ENCODE results near the gene STARD5. TPM values are rescaled to one million over a fixed set of nuclear protein-coding genes. Genes with fewer than 3 reads are reported as not detected.
A peak's percentile ranks its signal among the peaks of the same experiment; 100 is the strongest.

STARD5 gene
- total and polyA plus RNA-seq, 9 of the 15 experiments (the other 6 are each of a cell fraction or from before 2014, with no cell fraction given) = 1.7 to 5.7 (median 2.2) TPM

DNA sequence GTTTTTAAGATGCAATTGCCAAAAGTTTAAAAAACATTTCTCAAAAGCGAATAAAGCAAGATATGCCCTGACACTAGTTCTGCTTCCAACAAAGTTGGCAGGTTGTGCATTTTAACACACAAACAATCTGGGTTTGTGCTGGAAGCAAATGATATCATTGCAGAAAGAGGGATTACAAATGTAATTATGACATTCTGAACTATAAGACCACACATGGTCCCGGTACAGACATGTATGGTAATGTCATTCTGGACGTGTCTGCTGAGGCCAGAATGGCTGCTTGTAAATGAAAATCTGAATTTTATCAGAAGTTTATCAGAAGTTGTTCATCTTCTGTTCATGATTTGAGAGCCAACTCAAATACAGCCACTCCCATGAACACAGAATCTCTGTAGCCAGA, 39.3 kb upstream of the STARD5 start (continued):
- TF ChIP-seq, protein P1, sequence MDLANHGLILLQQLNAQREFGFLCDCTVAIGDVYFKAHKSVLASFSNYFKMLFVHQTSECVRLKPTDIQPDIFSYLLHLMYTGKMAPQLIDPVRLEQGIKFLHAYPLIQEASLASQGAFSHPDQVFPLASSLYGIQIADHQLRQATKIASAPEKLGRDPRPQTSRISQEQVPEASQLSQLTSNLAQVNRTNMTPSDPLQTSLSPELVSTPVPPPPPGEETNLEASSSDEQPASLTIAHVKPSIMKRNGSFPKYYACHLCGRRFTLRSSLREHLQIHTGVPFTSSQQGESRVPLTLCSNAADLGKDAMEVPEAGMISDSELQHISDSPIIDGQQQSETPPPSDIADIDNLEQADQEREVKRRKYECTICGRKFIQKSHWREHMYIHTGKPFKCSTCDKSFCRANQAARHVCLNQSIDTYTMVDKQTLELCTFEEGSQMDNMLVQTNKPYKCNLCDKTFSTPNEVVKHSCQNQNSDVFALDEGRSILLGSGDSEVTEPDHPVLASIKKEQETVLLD (IDR thresholded peaks at IDR 0.05) = no peak
- TF ChIP-seq, protein P2, sequence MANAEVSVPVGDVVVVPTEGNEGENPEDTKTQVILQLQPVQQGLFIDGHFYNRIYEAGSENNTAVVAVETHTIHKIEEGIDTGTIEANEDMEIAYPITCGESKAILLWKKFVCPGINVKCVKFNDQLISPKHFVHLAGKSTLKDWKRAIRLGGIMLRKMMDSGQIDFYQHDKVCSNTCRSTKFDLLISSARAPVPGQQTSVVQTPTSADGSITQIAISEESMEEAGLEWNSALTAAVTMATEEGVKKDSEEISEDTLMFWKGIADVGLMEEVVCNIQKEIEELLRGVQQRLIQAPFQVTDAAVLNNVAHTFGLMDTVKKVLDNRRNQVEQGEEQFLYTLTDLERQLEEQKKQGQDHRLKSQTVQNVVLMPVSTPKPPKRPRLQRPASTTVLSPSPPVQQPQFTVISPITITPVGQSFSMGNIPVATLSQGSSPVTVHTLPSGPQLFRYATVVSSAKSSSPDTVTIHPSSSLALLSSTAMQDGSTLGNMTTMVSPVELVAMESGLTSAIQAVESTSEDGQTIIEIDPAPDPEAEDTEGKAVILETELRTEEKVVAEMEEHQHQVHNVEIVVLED (CRISPR knock-in tag; IDR thresholded peaks at IDR 0.05) = no peak
- TF ChIP-seq, protein P3, sequence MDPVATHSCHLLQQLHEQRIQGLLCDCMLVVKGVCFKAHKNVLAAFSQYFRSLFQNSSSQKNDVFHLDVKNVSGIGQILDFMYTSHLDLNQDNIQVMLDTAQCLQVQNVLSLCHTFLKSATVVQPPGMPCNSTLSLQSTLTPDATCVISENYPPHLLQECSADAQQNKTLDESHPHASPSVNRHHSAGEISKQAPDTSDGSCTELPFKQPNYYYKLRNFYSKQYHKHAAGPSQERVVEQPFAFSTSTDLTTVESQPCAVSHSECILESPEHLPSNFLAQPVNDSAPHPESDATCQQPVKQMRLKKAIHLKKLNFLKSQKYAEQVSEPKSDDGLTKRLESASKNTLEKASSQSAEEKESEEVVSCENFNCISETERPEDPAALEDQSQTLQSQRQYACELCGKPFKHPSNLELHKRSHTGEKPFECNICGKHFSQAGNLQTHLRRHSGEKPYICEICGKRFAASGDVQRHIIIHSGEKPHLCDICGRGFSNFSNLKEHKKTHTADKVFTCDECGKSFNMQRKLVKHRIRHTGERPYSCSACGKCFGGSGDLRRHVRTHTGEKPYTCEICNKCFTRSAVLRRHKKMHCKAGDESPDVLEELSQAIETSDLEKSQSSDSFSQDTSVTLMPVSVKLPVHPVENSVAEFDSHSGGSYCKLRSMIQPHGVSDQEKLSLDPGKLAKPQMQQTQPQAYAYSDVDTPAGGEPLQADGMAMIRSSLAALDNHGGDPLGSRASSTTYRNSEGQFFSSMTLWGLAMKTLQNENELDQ (CRISPR knock-in tag; IDR thresholded peaks at IDR 0.05; ENCODE audit: borderline replicate concordance) = no peak

DNA sequence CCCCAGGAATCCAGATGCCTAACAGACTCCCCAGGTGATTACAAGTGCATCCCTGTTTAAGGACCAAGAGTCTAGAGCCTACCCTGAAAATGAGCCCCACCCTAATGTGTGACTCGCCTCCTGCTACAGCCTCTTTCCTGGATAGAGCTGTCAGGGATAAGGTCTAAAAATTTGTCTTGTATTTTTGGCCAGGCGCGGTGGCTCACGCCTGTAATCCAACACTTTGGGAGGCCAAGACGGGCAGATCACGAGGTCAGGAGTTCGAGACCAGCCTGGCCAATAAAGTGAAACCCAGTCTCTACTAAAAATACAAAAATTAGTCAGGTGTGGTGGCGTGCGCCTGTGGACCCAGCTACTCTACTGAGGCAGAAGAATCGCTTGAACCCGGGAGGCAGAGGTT, 38.8 kb upstream of the STARD5 start:
- BruUV-seq (replicated peaks) = no TSS peak
- FAIRE-seq = no peak
- Histone ChIP-seq H2AFZ (ENCODE audit: low read depth, low read length) (no peak overlapping the region), H3K9me1 (ENCODE audit: control insufficient read depth, insufficient read depth, low read length) (no peaks in the 10 kb centered on the region), H3K4me3 (no peak overlapping the region), H3K27ac (ENCODE audit: extremely low read depth, low read depth, low read length) (no peak overlapping the region), H3K4me1 (replicated peaks in 1 of 2; ENCODE audit: control insufficient read depth in 2 of 2, insufficient read depth in 2 of 2, low read length in 2 of 2) (no peaks in the 10 kb centered on the region), H3K4me2 (ENCODE audit: insufficient read depth, low read length) (no peak overlapping the region), H3K9ac (ENCODE audit: insufficient read depth in 1 of 2, low read depth in 2 of 2, low read length in 2 of 2) (no peak overlapping the region), H4K20me1 (replicated peaks; ENCODE audit: control insufficient read depth, insufficient read depth, low read length) (no peaks in the 10 kb centered on the region), H3K9me3 (replicated peaks; ENCODE audit: control insufficient read depth, insufficient read depth, low read depth, low read length) (no peaks in the 10 kb centered on the region), H3K79me2 (ENCODE audit: control insufficient read depth, insufficient read depth, low read length) (no peaks in the 10 kb centered on the region), H3K27me3 (ENCODE audit: control insufficient read depth in 2 of 2, insufficient read depth in 2 of 2, low read length in 2 of 2) (peaks cover 7 to 15% of the 10 kb centered on the region in 2 experiments), H3K36me3 (ENCODE audit: control insufficient read depth, insufficient read depth, low read length) (no peaks in the 10 kb centered on the region)
- in situ Hi-C loops (cut with MboI) = no loop called here
- POLR2A ChIA-PET = no interaction called here
- DNase-seq (ENCODE audit: extremely low read depth in 1 of 4, low spot score in 3 of 4) = no peak
- intact Hi-C loops (cut with micrococcal nuclease) = no loop called here
- WGBS (ENCODE audit: insufficient coverage, low coverage, missing lambda C conversion rate) = 10% methylated on average over 11 of the region's 11 CpGs
- CTCF ChIA-PET (ENCODE audit: low intra/inter-chr PET ratio) = no interaction called here
- no peak for ATAC-seq
- no peak for TF ChIP-seq MCM2 (IDR thresholded peaks at IDR 0.05; ENCODE audit: low read depth)
- TF ChIP-seq HNRNPK (IDR thresholded peaks at IDR 0.05; ENCODE audit: low read depth, low read length, poor library complexity, severe bottlenecking) = no peak
- no peak for TF ChIP-seq FOS (IDR thresholded peaks at IDR 0.05; ENCODE audit: extremely low read depth, insufficient read length)
- no peak for TF ChIP-seq SRF (CRISPR knock-in tag; IDR thresholded peaks at IDR 0.05)
- TF ChIP-seq ETV1 (tag; conservative IDR thresholded peaks at IDR 0.05; ENCODE audit: low read depth) = no peak
- TF ChIP-seq TBP (optimal IDR thresholded peaks at IDR 0.05; ENCODE audit: low read depth, low read length) = peak; percentile 65
- TF ChIP-seq ZNF212 (CRISPR knock-in tag; IDR thresholded peaks at IDR 0.05) = no peak
- TF ChIP-seq, protein P4, sequence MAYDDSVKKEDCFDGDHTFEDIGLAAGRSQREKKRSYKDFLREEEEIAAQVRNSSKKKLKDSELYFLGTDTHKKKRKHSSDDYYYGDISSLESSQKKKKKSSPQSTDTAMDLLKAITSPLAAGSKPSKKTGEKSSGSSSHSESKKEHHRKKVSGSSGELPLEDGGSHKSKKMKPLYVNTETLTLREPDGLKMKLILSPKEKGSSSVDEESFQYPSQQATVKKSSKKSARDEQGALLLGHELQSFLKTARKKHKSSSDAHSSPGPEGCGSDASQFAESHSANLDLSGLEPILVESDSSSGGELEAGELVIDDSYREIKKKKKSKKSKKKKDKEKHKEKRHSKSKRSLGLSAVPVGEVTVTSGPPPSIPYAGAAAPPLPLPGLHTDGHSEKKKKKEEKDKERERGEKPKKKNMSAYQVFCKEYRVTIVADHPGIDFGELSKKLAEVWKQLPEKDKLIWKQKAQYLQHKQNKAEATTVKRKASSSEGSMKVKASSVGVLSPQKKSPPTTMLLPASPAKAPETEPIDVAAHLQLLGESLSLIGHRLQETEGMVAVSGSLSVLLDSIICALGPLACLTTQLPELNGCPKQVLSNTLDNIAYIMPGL (CRISPR knock-in tag; IDR thresholded peaks at IDR 0.05) = no peak
- TF ChIP-seq ILF3 (IDR thresholded peaks at IDR 0.05; ENCODE audit: borderline replicate concordance) = no peak
- TF ChIP-seq POLR3A (IDR thresholded peaks at IDR 0.05; ENCODE audit: borderline replicate concordance, extremely low read depth, insufficient read depth, insufficient read length) = peak; percentile 60
- no peak for TF ChIP-seq ZNF668 (CRISPR knock-in tag; IDR thresholded peaks at IDR 0.05)
- TF ChIP-seq CTBP1 (IDR thresholded peaks at IDR 0.05; ENCODE audit: borderline replicate concordance) = no peak
